ENCODE results near the gene BCOR. TPM values are rescaled to one million over a fixed set of nuclear protein-coding genes. Genes with fewer than 3 reads are reported as not detected.
A peak's percentile ranks its signal among the peaks of the same experiment; 100 is the strongest.

The BCOR gene
- total RNA-seq, 1 experiment from 2014 or later: 58.8 TPM

- CTCF ChIA-PET: interaction anchor here (0.6 kb wide), 1 partner anchor 69 kb away, joined by 3 read pairs; no protein-coding TSS in a partner anchor
These were observed 87.9 kb downstream of the BCOR start for GRCh38 chrX:40009890-40010289.

DNA sequence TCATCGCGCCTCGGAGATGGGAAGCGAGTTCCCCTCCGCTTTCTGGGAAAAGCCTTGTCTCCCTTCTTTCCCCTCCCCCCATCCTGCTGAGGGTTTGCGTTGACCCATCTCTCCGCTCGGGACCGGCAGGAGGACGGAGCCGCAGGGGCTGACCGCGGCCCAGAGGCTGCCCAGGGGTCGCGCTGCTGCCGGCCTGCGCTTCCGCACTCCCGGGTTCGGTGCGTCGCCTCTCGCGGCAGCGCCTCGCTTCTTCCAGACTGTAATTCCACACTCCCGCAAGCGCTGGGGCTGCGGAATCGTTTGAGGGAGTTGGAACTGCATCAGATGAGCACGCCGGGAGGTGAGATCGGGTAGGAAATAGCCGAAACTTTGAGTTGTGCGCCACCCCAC, 88.3 kb downstream of the BCOR start:
- Histone ChIP-seq H3K9me3 (ENCODE audit: low read depth, low read length, poor library complexity, severe bottlenecking) (no peaks in the 10 kb centered on the region), H3K4me3 (ENCODE audit: low read depth, low read length, poor library complexity, severe bottlenecking) (peak overlapping the region; percentile 31), H3K27ac (ENCODE audit: low read depth, low read length, poor library complexity, severe bottlenecking) (no peak overlapping the region), H3K36me3 (ENCODE audit: insufficient read depth, low read length, poor library complexity, severe bottlenecking) (no peaks in the 10 kb centered on the region), H3K27me3 (replicated peaks; ENCODE audit: insufficient read depth, low read depth, low read length, poor library complexity) (no peaks in the 10 kb centered on the region), H3K4me1 (ENCODE audit: insufficient read depth, low read length, poor library complexity, severe bottlenecking) (peaks cover 22% of the 10 kb centered on the region)
- no peak for DNase-seq (ENCODE audit: low spot score)
- BruUV-seq (replicated peaks): no TSS peak
- ChIA-PET POLR2A (ENCODE audit: low non-redundant PET) (no interaction called here), CTCF (no interaction called here)
- TF ChIP-seq, protein P1, sequence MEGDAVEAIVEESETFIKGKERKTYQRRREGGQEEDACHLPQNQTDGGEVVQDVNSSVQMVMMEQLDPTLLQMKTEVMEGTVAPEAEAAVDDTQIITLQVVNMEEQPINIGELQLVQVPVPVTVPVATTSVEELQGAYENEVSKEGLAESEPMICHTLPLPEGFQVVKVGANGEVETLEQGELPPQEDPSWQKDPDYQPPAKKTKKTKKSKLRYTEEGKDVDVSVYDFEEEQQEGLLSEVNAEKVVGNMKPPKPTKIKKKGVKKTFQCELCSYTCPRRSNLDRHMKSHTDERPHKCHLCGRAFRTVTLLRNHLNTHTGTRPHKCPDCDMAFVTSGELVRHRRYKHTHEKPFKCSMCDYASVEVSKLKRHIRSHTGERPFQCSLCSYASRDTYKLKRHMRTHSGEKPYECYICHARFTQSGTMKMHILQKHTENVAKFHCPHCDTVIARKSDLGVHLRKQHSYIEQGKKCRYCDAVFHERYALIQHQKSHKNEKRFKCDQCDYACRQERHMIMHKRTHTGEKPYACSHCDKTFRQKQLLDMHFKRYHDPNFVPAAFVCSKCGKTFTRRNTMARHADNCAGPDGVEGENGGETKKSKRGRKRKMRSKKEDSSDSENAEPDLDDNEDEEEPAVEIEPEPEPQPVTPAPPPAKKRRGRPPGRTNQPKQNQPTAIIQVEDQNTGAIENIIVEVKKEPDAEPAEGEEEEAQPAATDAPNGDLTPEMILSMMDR (conservative IDR thresholded peaks at IDR 0.05; ENCODE audit: low read depth, low read length): no peak
- no peak for TF ChIP-seq EZH2 (IDR thresholded peaks at IDR 0.05; ENCODE audit: borderline replicate concordance, low read depth, low read length, poor library complexity, severe bottlenecking)
- intact Hi-C loops (cut with micrococcal nuclease; ENCODE audit: unreplicated experiment): no loop called here

More at GRCh38 chrX:40009890-40010289, 87.9 kb downstream of the BCOR start:
- no TSS peak for BruUV-seq (replicated peaks)
- TF ChIP-seq EZH2 (IDR thresholded peaks at IDR 0.05; ENCODE audit: borderline replicate concordance, low read depth, low read length, poor library complexity, severe bottlenecking): no peak
- TF ChIP-seq, protein P1 (conservative IDR thresholded peaks at IDR 0.05; ENCODE audit: low read depth, low read length): no peak
- no peaks in the 10 kb centered on the region for H3K36me3 ChIP-seq (ENCODE audit: insufficient read depth, low read length, poor library complexity, severe bottlenecking)
- intact Hi-C loops (cut with micrococcal nuclease; ENCODE audit: unreplicated experiment): loop anchor here (5.0 kb wide), 3 partner anchors 82 to 283 kb away; no protein-coding TSS in a partner anchor
- H3K27me3 ChIP-seq (replicated peaks; ENCODE audit: insufficient read depth, low read depth, low read length, poor library complexity): no peaks in the 10 kb centered on the region
- H3K4me3 ChIP-seq (ENCODE audit: low read depth, low read length, poor library complexity, severe bottlenecking): no peak overlapping the region
- peaks cover 22% of the 10 kb centered on the region for H3K4me1 ChIP-seq (ENCODE audit: insufficient read depth, low read length, poor library complexity, severe bottlenecking)
- no peaks in the 10 kb centered on the region for H3K9me3 ChIP-seq (ENCODE audit: low read depth, low read length, poor library complexity, severe bottlenecking)
- no peak for DNase-seq (ENCODE audit: low spot score)
- POLR2A ChIA-PET (ENCODE audit: low non-redundant PET): no interaction called here
- H3K27ac ChIP-seq (ENCODE audit: low read depth, low read length, poor library complexity, severe bottlenecking): no peak overlapping the region

DNA sequence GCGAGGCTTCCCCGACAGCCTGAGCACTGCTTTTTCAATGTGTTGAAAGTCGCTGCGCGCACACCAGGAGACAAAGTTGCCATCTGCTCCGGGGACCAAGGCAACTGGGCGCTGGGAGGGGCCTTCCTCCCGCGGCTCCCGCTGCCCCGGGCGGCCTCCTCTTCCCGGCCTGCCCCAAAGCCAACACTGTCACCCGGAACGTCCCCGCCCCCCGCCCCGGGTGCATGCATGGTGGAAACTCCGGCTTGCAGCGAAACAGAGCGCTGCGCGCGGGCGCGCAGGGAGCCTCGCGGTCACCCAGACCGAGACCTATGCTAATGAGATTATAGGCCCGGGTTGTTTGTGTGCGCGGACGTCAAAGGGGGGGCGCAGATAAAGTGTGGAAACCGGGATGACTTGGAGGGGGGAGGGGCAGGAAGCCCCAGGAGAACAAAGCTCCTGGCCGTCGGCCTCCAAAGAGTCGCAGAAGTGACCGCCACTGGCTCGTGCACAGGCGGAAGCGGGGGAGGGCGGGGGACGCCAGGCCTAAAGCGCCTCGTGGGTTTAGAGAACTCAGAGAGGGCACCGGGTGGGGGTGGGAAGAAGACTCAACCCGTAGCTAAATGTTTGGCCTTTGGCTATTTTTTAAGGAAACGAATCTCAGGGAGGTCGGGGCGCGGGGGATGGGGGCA, 88.8 kb downstream of the BCOR start:
- intact Hi-C loops (cut with micrococcal nuclease; ENCODE audit: unreplicated experiment): no loop called here
- no TSS peak for BruUV-seq (replicated peaks)
- peak; percentile 30 for DNase-seq (ENCODE audit: low spot score)
- H3K36me3 ChIP-seq (ENCODE audit: insufficient read depth, low read length, poor library complexity, severe bottlenecking): no peaks in the 10 kb centered on the region
- H3K27me3 ChIP-seq (replicated peaks; ENCODE audit: insufficient read depth, low read depth, low read length, poor library complexity): no peaks in the 10 kb centered on the region
- H3K4me3 ChIP-seq (ENCODE audit: low read depth, low read length, poor library complexity, severe bottlenecking): peak overlapping the region; percentile 31
- CTCF ChIA-PET: no interaction called here
- POLR2A ChIA-PET (ENCODE audit: low non-redundant PET): no interaction called here
- TF ChIP-seq, protein P1 (conservative IDR thresholded peaks at IDR 0.05; ENCODE audit: low read depth, low read length): no peak
- no peak for TF ChIP-seq EZH2 (IDR thresholded peaks at IDR 0.05; ENCODE audit: borderline replicate concordance, low read depth, low read length, poor library complexity, severe bottlenecking)
- no peak overlapping the region for H3K27ac ChIP-seq (ENCODE audit: low read depth, low read length, poor library complexity, severe bottlenecking)
- peaks cover 22% of the 10 kb centered on the region for H3K4me1 ChIP-seq (ENCODE audit: insufficient read depth, low read length, poor library complexity, severe bottlenecking)
- no peaks in the 10 kb centered on the region for H3K9me3 ChIP-seq (ENCODE audit: low read depth, low read length, poor library complexity, severe bottlenecking)
